Stimulated activated naive B cell treated with anti-CD40 and anti-IgM and Interleukin-4, amounts not matched to agents 10 μg/mL and 1 μg/mL and 100 μg/mL, for 72 hours (primary cell): ENCODE data around the gene IL16.

Experiments used
- ATAC-seq, 2 donors: fragments of 150-1000 bp; cut with Tn5 transposase; replicated peaks; 2 replicates each; pipeline ENCODE4 v1.10.0; 2021; ENCODE audit warnings: moderate library complexity in 1 of 2
- DNase-seq: peaks from one replicate; pipeline ENCODE4 v3.0.0; 2021
- H3K27ac Mint-ChIP-seq: one replicate; pipeline ENCODE4 v1.8.0; 2022; ENCODE audit warnings: mild to moderate bottlenecking, mixed read lengths
- H3K27me3 Mint-ChIP-seq, 2 donors: one replicate each; pipeline ENCODE4 v1.8.0; 2022; ENCODE audit warnings: mixed read lengths in 2 of 2
- H3K36me3 Mint-ChIP-seq, 2 donors: one replicate each; pipeline ENCODE4 v1.8.0; 2022; ENCODE audit warnings: mixed read lengths in 2 of 2, mild to moderate bottlenecking in 1 of 2
- H3K4me1 Mint-ChIP-seq, 2 donors: one replicate each; pipeline ENCODE4 v1.8.0; 2022; ENCODE audit warnings: mixed read lengths in 2 of 2, mild to moderate bottlenecking in 1 of 2
- H3K4me3 Mint-ChIP-seq, 2 donors: one replicate each; pipeline ENCODE4 v1.8.0; 2022; ENCODE audit warnings: mild to moderate bottlenecking in 2 of 2, mixed read lengths in 2 of 2, moderate library complexity in 1 of 2
- H3K9me3 Mint-ChIP-seq, 2 donors: one replicate each; pipeline ENCODE4 v1.8.0; 2022; ENCODE audit warnings: mixed read lengths in 2 of 2, mild to moderate bottlenecking in 1 of 2

IL16 gene

DNA sequence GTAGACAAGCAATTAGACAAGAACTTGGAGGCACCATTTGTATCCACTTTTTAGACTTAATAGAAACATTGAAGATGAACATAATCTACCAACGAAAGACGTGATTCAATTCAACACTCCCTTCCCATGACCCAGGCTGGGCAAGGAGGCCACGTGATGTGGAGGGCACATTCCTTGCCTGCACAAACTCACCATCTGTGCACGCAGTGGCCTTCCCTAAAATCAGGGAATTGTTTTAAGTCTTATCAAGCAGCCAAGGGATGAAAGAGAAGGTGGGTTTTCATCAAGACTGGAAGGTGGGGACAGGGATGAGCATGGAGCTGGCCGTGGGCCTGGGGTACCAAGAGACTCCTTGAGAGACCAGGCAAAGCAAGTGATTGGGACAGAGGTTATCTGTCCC is 113.8 kb downstream of the IL16 start:
- Mint-ChIP-seq H3K36me3 (peaks cover 56 to 88% of the 10 kb centered on the region in 2 donors), H3K9me3 (peaks cover 0 to 3% of the 10 kb centered on the region in 2 donors), H3K4me3 (no peak overlapping the region)

DNA sequence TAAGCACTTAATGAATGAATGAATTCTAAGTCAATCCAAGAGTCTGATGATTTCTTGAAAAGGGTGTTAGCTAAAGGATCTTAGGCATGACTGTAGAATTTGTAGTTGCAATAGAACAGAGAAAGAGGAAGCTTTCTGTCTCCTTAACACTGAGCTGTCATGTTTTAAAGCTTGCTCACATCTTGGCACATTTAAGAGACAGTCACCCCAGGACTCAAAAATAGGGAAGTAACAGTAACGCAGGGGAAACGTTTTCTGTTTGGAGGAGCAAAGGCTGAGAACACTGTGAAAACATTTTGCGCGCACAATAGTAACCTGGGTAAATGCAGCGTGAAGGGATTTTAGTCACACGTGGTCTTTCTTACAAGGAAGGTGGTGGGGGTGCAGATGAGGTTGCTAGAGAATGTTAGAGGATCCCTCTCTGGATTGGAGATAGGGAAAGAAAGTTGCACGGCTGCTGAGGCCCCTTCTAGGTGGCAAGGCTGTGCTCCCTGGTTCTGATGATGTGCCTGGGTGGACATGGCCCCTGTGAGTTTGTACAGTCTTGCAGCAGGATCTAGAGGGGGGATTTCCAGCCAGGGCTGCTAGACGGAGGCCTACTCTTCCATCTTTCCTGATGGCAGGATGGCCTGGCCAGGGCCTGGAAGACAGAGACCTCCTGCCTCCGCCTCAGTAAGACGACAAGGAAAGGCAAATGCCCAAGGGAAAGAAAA is 115.2 kb downstream of the IL16 start:
- Mint-ChIP-seq H3K36me3 (peaks cover 46 to 84% of the 10 kb centered on the region in 2 donors), H3K9me3 (peaks cover 0 to 3% of the 10 kb centered on the region in 2 donors), H3K4me3 (peak overlapping the region; percentile 55 to 65), H3K27me3 (no peaks in the 10 kb centered on the region), H3K4me1 (peaks cover 55 to 84% of the 10 kb centered on the region in 2 donors), H3K27ac (peak overlapping the region; percentile 97)
- DNase-seq (peak; percentile 63), ATAC-seq (peak; percentile 93 to 94)

More for the DNA sequence above, 113.8 kb downstream of the IL16 start:
- DNase-seq (no peak), ATAC-seq (no peak)
- no peaks in the 10 kb centered on the region for H3K27me3 Mint-ChIP-seq
- peak overlapping the region; percentile 97 for H3K27ac Mint-ChIP-seq
- peaks cover 46 to 82% of the 10 kb centered on the region in 2 donors for H3K4me1 Mint-ChIP-seq

DNA sequence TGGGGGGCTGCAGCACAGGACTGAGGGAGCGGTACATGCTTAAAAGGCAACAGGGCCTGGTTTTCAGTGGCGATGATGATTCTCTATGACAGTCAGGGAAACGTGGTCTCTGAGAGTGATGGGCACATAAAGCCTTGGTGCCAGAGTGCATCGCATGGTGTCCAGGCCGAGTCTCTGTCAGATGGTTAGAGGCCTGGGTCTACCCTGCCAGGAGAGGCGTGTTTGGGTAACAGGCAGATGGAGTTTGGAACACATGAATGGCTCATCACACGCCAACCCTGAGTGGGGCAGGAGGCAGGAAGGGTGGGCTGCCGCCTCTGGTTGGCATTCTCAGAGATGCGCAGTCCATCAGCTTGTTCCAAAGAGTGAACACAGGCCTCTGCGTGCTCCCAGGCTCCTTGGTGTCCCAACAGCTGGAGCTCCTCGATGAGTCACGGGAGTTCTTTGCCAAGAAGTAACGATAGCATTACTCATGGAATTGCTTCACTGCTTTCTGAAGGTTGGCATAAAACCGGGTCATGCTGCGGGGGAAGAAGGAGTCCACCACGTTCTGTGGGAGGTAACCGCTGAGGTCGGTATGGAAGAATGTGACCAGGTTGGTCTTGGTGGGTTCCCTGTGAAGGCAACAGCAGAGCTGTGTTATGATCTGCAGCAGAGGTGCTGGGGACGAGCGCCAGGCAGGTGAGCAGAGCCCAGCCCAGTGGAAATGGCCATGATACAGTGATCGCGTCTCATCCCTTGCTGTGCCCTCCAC is 116.3 kb downstream of the IL16 start:
- H3K4me3 Mint-ChIP-seq: peak overlapping the region in 1 of 2 donors; percentile 55
- peaks cover 43 to 86% of the 10 kb centered on the region in 2 donors for H3K36me3 Mint-ChIP-seq
- H3K27me3 Mint-ChIP-seq: no peaks in the 10 kb centered on the region
- peaks cover 59 to 86% of the 10 kb centered on the region in 2 donors for H3K4me1 Mint-ChIP-seq
- ATAC-seq: no peak
- H3K27ac Mint-ChIP-seq: peak overlapping the region; percentile 97
- no peak for DNase-seq
- peaks cover 0 to 3% of the 10 kb centered on the region in 2 donors for H3K9me3 Mint-ChIP-seq

DNA sequence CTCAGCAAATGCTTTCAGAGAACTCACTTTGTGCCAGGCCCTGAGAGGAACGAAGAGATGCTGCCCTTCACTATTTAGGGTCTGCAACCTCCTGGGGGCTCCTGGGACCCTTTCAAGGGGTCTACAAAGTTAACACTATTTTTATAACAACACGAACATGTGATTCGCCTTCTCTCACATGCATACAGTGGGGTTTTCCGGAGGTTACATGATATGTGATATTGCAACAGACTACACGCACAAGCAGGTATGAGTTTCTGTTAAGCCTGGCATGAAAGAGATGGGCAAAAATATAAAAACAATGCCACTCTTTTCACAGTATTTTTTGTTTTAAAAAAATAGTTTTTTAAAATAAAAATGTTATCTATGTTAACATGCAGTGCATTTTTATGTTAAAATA is 117.0 kb downstream of the IL16 start:
- peak overlapping the region; percentile 97 for H3K27ac Mint-ChIP-seq
- H3K27me3 Mint-ChIP-seq: no peaks in the 10 kb centered on the region
- H3K36me3 Mint-ChIP-seq: peaks cover 42 to 85% of the 10 kb centered on the region in 2 donors
- H3K9me3 Mint-ChIP-seq: peaks cover 0 to 3% of the 10 kb centered on the region in 2 donors
- H3K4me1 Mint-ChIP-seq: peaks cover 66 to 90% of the 10 kb centered on the region in 2 donors
- DNase-seq: no peak
- no peak overlapping the region for H3K4me3 Mint-ChIP-seq
- ATAC-seq: no peak

DNA sequence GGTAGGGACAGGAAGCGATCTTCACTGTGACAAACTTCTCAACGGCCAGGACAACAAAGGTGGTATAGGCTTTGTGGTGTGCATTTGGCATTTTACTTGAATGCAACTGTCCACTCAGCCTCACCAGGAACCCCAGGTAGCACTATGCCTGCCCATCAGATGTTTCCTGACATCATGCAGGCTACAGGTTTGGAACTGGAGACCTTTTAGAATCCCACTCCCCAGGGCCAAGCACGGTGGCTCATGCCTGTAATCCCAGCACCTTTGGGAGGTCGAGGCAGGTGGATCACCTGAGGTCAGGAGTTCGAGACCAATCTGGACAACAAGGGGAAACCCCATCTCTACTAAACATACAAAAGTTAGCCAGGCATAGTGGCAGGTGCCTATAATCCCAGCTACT is 117.7 kb downstream of the IL16 start:
- Mint-ChIP-seq H3K9me3 (peaks cover 0 to under 1% of the 10 kb centered on the region in 2 donors), H3K4me1 (peaks cover 71 to 93% of the 10 kb centered on the region in 2 donors), H3K27ac (peak overlapping the region; percentile 90), H3K36me3 (peaks cover 36 to 85% of the 10 kb centered on the region in 2 donors), H3K4me3 (peak overlapping the region in 1 of 2 donors; percentile 50), H3K27me3 (no peaks in the 10 kb centered on the region)
- ATAC-seq (no peak), DNase-seq (no peak)

DNA sequence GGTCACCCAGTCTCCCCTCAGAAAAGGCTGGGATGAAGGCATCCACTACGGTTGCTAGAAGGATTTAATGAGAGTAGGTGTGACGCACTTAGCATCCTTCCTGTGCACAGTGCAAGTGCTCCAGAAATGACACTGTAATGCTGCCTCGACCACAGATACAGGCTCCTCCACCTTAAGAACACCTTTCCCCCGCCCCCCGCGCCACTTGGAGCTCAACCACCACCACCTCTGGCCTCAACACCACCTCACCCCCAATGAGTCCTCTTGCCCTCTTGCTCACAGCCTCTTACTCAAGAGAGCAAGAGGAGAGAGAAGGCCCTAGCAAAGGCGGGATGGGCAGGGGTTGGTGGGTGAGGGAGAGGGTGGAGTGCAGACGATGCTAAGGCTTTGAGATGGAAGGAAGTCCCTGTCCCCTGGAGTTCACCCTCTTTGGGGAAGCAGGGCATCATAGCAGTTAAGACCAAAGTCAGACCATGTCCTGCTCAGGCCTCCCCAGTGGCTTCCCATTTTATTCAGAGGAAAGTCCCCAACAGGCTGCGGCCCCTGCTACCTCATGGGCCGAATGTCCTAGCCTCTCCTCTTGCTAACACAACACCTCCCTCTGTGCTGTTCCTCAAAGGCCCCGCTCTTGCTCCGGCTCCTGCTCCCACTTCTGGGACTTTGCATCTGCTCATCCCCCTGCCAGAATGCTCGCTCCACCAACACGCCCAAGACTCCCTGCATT is 118.9 kb downstream of the IL16 start:
- Mint-ChIP-seq H3K4me1 (peaks cover 70 to 92% of the 10 kb centered on the region in 2 donors), H3K36me3 (peaks cover 29 to 82% of the 10 kb centered on the region in 2 donors), H3K27ac (peak overlapping the region; percentile 89), H3K9me3 (no peaks in the 10 kb centered on the region), H3K4me3 (no peak overlapping the region), H3K27me3 (no peaks in the 10 kb centered on the region)
- peak in 1 of 2 donors; percentile 13 for ATAC-seq
- DNase-seq: no peak

DNA sequence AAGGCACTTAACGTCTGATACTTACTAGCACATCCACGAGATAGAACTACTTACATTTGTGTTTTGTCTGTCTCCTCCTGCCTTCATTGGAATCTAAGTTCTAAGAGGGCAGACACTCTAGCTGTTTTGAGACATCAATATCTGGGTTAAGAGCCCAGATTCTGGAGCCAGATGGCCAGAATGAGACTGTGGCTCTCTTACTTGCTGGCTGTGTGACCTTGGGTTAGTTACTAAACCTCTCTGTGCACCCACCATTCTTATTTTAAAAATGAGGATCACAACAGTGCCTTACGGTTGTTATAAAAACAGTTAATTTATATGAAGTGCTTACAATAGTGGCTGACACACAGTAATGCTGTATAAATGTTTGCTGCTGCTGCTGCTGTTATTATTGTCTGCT is 119.6 kb downstream of the IL16 start:
- no peaks in the 10 kb centered on the region for H3K27me3 Mint-ChIP-seq
- peaks cover 66 to 85% of the 10 kb centered on the region in 2 donors for H3K4me1 Mint-ChIP-seq
- no peak for DNase-seq
- no peak overlapping the region for H3K4me3 Mint-ChIP-seq
- H3K27ac Mint-ChIP-seq: peak overlapping the region; percentile 89
- peaks cover 29 to 75% of the 10 kb centered on the region in 2 donors for H3K36me3 Mint-ChIP-seq
- no peak for ATAC-seq
- H3K9me3 Mint-ChIP-seq: no peaks in the 10 kb centered on the region

DNA sequence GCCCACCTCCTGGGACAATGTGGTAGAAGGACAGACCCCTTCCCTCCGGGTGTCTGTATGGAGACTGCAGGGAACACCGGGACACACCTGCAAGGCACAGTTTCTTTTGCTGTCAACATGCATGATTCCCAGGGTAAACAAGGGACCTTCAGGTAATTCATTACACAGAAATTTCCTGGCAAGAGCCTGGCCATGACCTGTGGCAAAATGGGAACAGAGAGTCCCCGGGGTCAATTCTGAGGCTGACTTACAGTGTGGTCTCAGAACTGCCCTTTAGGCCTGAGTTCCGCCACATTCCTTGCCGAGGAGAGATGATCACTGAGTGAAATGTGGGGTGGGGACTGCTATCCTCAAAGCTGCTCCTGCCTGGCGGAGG is 121.0 kb downstream of the IL16 start:
- ATAC-seq (no peak), DNase-seq (no peak)
- H3K27me3 Mint-ChIP-seq: no peaks in the 10 kb centered on the region
- H3K36me3 Mint-ChIP-seq: peaks cover 21 to 66% of the 10 kb centered on the region in 2 donors
- H3K9me3 Mint-ChIP-seq: no peaks in the 10 kb centered on the region
- H3K4me1 Mint-ChIP-seq: peaks cover 58 to 80% of the 10 kb centered on the region in 2 donors
- peak overlapping the region; percentile 65 for H3K27ac Mint-ChIP-seq
- H3K4me3 Mint-ChIP-seq: peak overlapping the region in 1 of 2 donors; percentile 21

DNA sequence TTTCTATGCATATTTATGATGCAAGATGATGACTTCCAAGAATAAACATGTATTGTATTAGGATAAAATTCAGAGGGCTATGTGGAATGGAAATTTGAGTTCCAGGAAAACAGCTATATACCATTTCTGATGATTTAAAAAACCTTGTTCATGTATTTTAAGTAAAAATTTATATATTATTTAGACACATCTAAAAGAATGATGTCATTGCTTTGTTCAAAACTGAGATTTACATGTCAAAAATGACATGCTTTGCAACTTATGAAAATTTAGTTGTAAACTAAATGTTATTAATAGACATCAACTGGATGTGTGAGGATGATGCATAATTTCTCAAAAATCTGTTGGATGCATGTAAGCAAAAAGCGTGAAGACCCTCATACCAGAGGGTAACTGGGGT is 125.0 kb downstream of the IL16 start:
- H3K4me1 Mint-ChIP-seq: peaks cover 48 to 66% of the 10 kb centered on the region in 2 donors
- no peaks in the 10 kb centered on the region for H3K9me3 Mint-ChIP-seq
- no peak overlapping the region for H3K4me3 Mint-ChIP-seq
- DNase-seq: no peak
- peaks cover 3 to 36% of the 10 kb centered on the region in 2 donors for H3K36me3 Mint-ChIP-seq
- no peak for ATAC-seq
- H3K27ac Mint-ChIP-seq: no peak overlapping the region
- no peaks in the 10 kb centered on the region for H3K27me3 Mint-ChIP-seq

DNA sequence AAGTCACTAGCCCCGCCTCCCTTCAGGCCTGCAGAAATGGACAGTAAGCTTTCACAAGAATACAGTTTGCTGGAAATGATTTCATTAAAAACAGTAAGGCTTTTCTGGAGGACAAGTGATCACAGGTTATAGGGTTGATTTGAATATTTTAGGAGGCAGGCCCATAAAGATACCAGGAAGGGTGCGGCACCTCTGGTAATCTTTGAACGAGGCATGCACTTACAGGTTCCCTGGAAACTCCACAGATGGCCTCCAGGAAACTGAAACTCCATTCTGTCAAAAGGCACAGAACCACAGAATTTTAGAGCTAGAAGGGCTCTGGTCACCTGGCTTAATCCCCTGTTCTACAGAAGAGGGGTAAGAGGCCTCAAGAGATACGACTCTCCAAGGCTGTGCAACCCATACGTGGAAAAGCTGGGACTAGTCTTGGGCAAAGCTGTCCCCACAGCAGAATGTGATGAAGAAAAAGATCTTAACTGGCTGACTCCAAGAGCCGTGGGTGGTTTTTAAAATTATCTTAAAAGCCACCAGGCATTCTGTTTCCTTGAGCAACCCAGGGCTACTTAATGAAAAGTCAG is 126.1 kb downstream of the IL16 start:
- H3K27ac Mint-ChIP-seq: peak overlapping the region; percentile 31
- H3K36me3 Mint-ChIP-seq: peaks cover 0 to 27% of the 10 kb centered on the region in 2 donors
- no peak for DNase-seq
- peaks cover 39 to 55% of the 10 kb centered on the region in 2 donors for H3K4me1 Mint-ChIP-seq
- H3K9me3 Mint-ChIP-seq: no peaks in the 10 kb centered on the region
- ATAC-seq: no peak
- H3K4me3 Mint-ChIP-seq: peak overlapping the region; percentile 39 to 59
- no peaks in the 10 kb centered on the region for H3K27me3 Mint-ChIP-seq

DNA sequence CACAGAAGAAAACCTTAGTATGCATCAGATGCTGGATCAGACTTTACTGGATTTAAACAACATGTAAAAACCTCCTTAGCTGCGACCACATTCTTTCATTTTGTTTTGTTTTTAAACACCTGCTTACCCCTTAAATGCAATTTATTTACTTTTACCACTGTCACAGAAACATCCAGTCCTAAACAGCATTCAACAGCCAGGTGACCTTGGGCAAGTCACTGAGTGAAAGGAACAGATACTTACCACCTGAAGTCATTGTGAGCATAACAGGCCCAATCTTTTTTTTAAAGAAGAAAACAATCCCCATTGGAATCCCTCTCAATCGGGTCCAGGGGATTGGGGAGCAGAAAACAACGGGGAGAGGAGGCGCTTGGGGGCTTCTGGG is 126.9 kb downstream of the IL16 start:
- Mint-ChIP-seq H3K27ac (peak overlapping the region; percentile 93), H3K4me3 (peak overlapping the region; percentile 96 to 98), H3K27me3 (no peaks in the 10 kb centered on the region), H3K4me1 (peaks cover 31 to 47% of the 10 kb centered on the region in 2 donors), H3K36me3 (peaks cover 0 to 20% of the 10 kb centered on the region in 2 donors), H3K9me3 (no peaks in the 10 kb centered on the region)
- ATAC-seq (peak; percentile 22 to 26), DNase-seq (no peak)

DNA sequence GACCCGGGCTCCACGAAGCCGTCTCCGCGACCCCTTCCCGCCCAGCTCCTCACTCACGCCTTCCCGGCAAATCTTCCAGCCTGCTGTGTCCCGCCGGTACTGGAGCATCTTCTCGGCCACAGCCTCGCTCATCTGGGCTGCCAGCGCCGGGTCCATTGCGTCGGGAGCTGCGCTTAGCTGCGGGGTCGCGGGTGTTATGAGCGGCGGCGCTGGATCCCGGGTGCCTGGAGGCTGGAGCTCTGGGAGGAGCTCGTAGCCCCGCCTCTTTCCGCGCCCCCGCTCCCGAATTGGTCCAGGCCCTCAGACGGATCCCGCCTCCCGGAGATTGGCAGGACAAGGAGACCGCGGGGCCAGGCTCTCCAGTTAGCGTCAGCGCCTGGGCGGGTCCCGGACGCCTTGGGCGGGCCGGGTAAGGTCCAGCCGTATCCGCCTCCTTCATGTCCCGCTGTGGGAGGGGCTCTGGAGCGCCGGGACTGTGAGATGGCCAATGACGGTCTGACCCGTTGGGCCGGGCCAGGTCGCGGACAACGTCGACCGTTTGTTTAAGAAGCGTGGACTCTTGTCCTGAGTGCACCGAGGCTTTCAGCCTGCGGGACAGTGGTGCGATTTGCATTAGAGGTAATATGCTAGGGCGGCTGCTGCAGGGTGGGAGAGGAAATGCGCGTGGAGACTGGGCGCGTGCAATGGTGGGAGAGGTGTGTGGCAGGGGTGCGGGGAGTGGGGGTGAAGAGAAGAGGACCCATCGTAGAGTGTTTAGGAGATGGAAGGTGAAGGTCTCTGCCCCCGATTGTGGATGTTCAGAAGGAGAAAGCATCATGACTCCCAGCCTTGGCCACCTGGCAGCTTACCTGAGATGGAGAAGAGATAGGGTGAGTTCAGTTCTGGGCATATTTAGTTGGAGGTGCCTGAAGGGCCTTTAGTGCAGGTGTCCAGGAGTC is 127.5 kb downstream of the IL16 start, which contains the start of gene STARD5:
TSS of gene STARD5 (minus strand) at position 198 of the 938 bp plus-strand sequence. CDS start at position 156, 42 bp downstream.
- Mint-ChIP-seq H3K27ac (peak within 1 kb of the TSS; percentile 93), H3K9me3 (no peaks in the 10 kb centered on the region), H3K36me3 (peaks cover 0 to 13% of the 10 kb centered on the region in 2 donors), H3K4me1 (peaks cover 28 to 40% of the 10 kb centered on the region in 2 donors), H3K27me3 (no peaks in the 10 kb centered on the region), H3K4me3 (peak within 1 kb of the TSS; percentile 96 to 98)
- DNase-seq (peak; percentile 94), ATAC-seq (peak; percentile 100)
